Activated naive CD8-positive, alpha-beta T cell treated with anti-CD3 and anti-CD28 coated beads for 36 hours (primary cell): Measurements from ENCODE around the gene HS6ST3. TPM values are rescaled to one million over a fixed set of nuclear protein-coding genes. Genes with fewer than 3 reads are reported as not detected.

Experiments used
- DNase-seq: peaks from one replicate; pipeline ENCODE4 v3.0.0; 2021
- H3K27ac Mint-ChIP-seq: one replicate; pipeline ENCODE4 v1.8.0; 2022; ENCODE audit warnings: mild to moderate bottlenecking, moderate library complexity, mixed read lengths
- H3K27me3 Mint-ChIP-seq: one replicate; pipeline ENCODE4 v1.8.0; 2022; ENCODE audit warnings: mild to moderate bottlenecking, mixed read lengths
- H3K36me3 Mint-ChIP-seq: one replicate; pipeline ENCODE4 v1.8.0; 2021; ENCODE audit warnings: mild to moderate bottlenecking, mixed read lengths
- H3K4me1 Mint-ChIP-seq: one replicate; pipeline ENCODE4 v1.8.0; 2021; ENCODE audit warnings: mixed read lengths
- H3K4me3 Mint-ChIP-seq: one replicate; pipeline ENCODE4 v1.8.0; 2022; ENCODE audit warnings: mild to moderate bottlenecking, moderate library complexity, mixed read lengths
- H3K9me3 Mint-ChIP-seq: one replicate; pipeline ENCODE4 v1.8.0; 2022; ENCODE audit warnings: mixed read lengths
- total RNA-seq, 2 experiments: library from RNA; stranded (reverse); gene quantifications; one replicate each; pipeline ENCODE4 v1.2.3, GENCODE V29; 2021

Gene HS6ST3
- total RNA-seq, 2 experiments from 2014 or later, result not detected

- Mint-ChIP-seq H3K27ac (no peak overlapping the region), H3K4me1 (no peaks in the 10 kb centered on the region), H3K36me3 (no peaks in the 10 kb centered on the region), H3K4me3 (no peak overlapping the region), H3K27me3 (no peaks in the 10 kb centered on the region), H3K9me3 (peaks cover 7% of the 10 kb centered on the region)
- DNase-seq, result no peak
Observed at GRCh38 chr13:96726651-96727050, 636.7 kb downstream of the HS6ST3 start.

GRCh38 chr13:96728463-96728862 lies 638.6 kb downstream of the HS6ST3 start:
- Mint-ChIP-seq H3K4me3 (no peak overlapping the region), H3K36me3 (no peaks in the 10 kb centered on the region), H3K27me3 (no peaks in the 10 kb centered on the region), H3K4me1 (no peaks in the 10 kb centered on the region), H3K27ac (no peak overlapping the region), H3K9me3 (peaks cover 7% of the 10 kb centered on the region)
- no peak for DNase-seq

GRCh38 chr13:96730676-96731075 lies 640.8 kb downstream of the HS6ST3 start:
- Mint-ChIP-seq H3K9me3 (peaks cover 7% of the 10 kb centered on the region), H3K27ac (no peak overlapping the region), H3K36me3 (no peaks in the 10 kb centered on the region), H3K27me3 (no peaks in the 10 kb centered on the region), H3K4me3 (no peak overlapping the region), H3K4me1 (no peaks in the 10 kb centered on the region)
- no peak for DNase-seq

GRCh38 chr13:96734499-96734898 lies 644.6 kb downstream of the HS6ST3 start:
- Mint-ChIP-seq H3K4me1 (no peaks in the 10 kb centered on the region), H3K27me3 (no peaks in the 10 kb centered on the region), H3K27ac (no peak overlapping the region), H3K4me3 (no peak overlapping the region), H3K36me3 (no peaks in the 10 kb centered on the region), H3K9me3 (no peaks in the 10 kb centered on the region)
- DNase-seq, result no peak

- H3K36me3 Mint-ChIP-seq, result no peaks in the 10 kb centered on the region
- DNase-seq, result no peak
- H3K27me3 Mint-ChIP-seq, result no peaks in the 10 kb centered on the region
- H3K4me3 Mint-ChIP-seq, result no peak overlapping the region
- no peaks in the 10 kb centered on the region for H3K9me3 Mint-ChIP-seq
- no peak overlapping the region for H3K27ac Mint-ChIP-seq
- H3K4me1 Mint-ChIP-seq, result no peaks in the 10 kb centered on the region
Observed at GRCh38 chr13:96741779-96742178, 651.9 kb downstream of the HS6ST3 start.

- Mint-ChIP-seq H3K4me1 (no peaks in the 10 kb centered on the region), H3K27ac (no peak overlapping the region), H3K27me3 (no peaks in the 10 kb centered on the region), H3K4me3 (no peak overlapping the region), H3K36me3 (no peaks in the 10 kb centered on the region), H3K9me3 (no peaks in the 10 kb centered on the region)
- no peak for DNase-seq
Observed at GRCh38 chr13:96743296-96744089, 653.6 kb downstream of the HS6ST3 start.

GRCh38 chr13:96744367-96745331 lies 654.7 kb downstream of the HS6ST3 start:
- Mint-ChIP-seq H3K27ac (no peak overlapping the region), H3K9me3 (no peaks in the 10 kb centered on the region), H3K27me3 (no peaks in the 10 kb centered on the region)

GRCh38 chr13:96746886-96747285 lies 657.0 kb downstream of the HS6ST3 start:
- H3K9me3 Mint-ChIP-seq, result no peaks in the 10 kb centered on the region
- no peak overlapping the region for H3K27ac Mint-ChIP-seq
- H3K27me3 Mint-ChIP-seq, result no peaks in the 10 kb centered on the region

More at GRCh38 chr13:96744367-96745331, 654.7 kb downstream of the HS6ST3 start:
- H3K4me1 Mint-ChIP-seq, result no peaks in the 10 kb centered on the region
- no peaks in the 10 kb centered on the region for H3K36me3 Mint-ChIP-seq
- no peak overlapping the region for H3K4me3 Mint-ChIP-seq
- no peak for DNase-seq

GRCh38 chr13:96749825-96750224 lies 659.9 kb downstream of the HS6ST3 start:
- Mint-ChIP-seq H3K27ac (no peak overlapping the region), H3K9me3 (no peaks in the 10 kb centered on the region), H3K4me1 (no peaks in the 10 kb centered on the region), H3K27me3 (no peaks in the 10 kb centered on the region), H3K36me3 (no peaks in the 10 kb centered on the region), H3K4me3 (no peak overlapping the region)
- no peak for DNase-seq

More at GRCh38 chr13:96746886-96747285, 657.0 kb downstream of the HS6ST3 start:
- H3K36me3 Mint-ChIP-seq, result no peaks in the 10 kb centered on the region
- H3K4me3 Mint-ChIP-seq, result no peak overlapping the region
- H3K4me1 Mint-ChIP-seq, result no peaks in the 10 kb centered on the region
- no peak for DNase-seq

- Mint-ChIP-seq H3K4me1 (no peaks in the 10 kb centered on the region), H3K9me3 (no peaks in the 10 kb centered on the region), H3K36me3 (no peaks in the 10 kb centered on the region), H3K27me3 (no peaks in the 10 kb centered on the region), H3K27ac (no peak overlapping the region), H3K4me3 (no peak overlapping the region)
- no peak for DNase-seq
Observed at GRCh38 chr13:96751089-96751488, 661.2 kb downstream of the HS6ST3 start.

- no peak for DNase-seq
- Mint-ChIP-seq H3K36me3 (no peaks in the 10 kb centered on the region), H3K27me3 (no peaks in the 10 kb centered on the region), H3K27ac (no peak overlapping the region), H3K4me3 (no peak overlapping the region), H3K9me3 (no peaks in the 10 kb centered on the region), H3K4me1 (no peaks in the 10 kb centered on the region)
Observed at GRCh38 chr13:96762876-96763275, 673.0 kb downstream of the HS6ST3 start.

- no peak overlapping the region for H3K4me3 Mint-ChIP-seq
- DNase-seq, result no peak
- no peak overlapping the region for H3K27ac Mint-ChIP-seq
- H3K4me1 Mint-ChIP-seq, result no peaks in the 10 kb centered on the region
- H3K36me3 Mint-ChIP-seq, result no peaks in the 10 kb centered on the region
- H3K27me3 Mint-ChIP-seq, result no peaks in the 10 kb centered on the region
- H3K9me3 Mint-ChIP-seq, result no peaks in the 10 kb centered on the region
Observed at GRCh38 chr13:96766306-96766705, 676.4 kb downstream of the HS6ST3 start.

GRCh38 chr13:96768524-96768923 lies 678.6 kb downstream of the HS6ST3 start:
- Mint-ChIP-seq H3K4me1 (no peaks in the 10 kb centered on the region), H3K4me3 (no peak overlapping the region), H3K36me3 (no peaks in the 10 kb centered on the region), H3K27ac (no peak overlapping the region), H3K27me3 (no peaks in the 10 kb centered on the region), H3K9me3 (no peaks in the 10 kb centered on the region)
- no peak for DNase-seq

GRCh38 chr13:96769874-96770273 lies 680.0 kb downstream of the HS6ST3 start:
- peaks cover 1% of the 10 kb centered on the region for H3K9me3 Mint-ChIP-seq
- H3K27ac Mint-ChIP-seq, result no peak overlapping the region
- no peaks in the 10 kb centered on the region for H3K36me3 Mint-ChIP-seq
- no peaks in the 10 kb centered on the region for H3K4me1 Mint-ChIP-seq
- no peak for DNase-seq
- H3K4me3 Mint-ChIP-seq, result no peak overlapping the region
- no peaks in the 10 kb centered on the region for H3K27me3 Mint-ChIP-seq
